Loucy (cell line): ENCODE data around the gene RTBDN.

Experiments
- CTCF ChIP-seq: fragments of 200-600 bp; sonication (generic); conservative IDR thresholded peaks from 2 replicates; pipeline ENCODE4 v1.5.1; 2014; ENCODE audit warnings: mild to moderate bottlenecking, antibody characterized with exemption, low read length
- EZH2phosphoT487 ChIP-seq: fragments of 200-600 bp; IDR thresholded peaks from 2 replicates; pipeline ENCODE4 v1.6.1; 2018; ENCODE audit warnings: antibody characterized with exemption, mild to moderate bottlenecking, moderate library complexity, borderline replicate concordance

DNA sequence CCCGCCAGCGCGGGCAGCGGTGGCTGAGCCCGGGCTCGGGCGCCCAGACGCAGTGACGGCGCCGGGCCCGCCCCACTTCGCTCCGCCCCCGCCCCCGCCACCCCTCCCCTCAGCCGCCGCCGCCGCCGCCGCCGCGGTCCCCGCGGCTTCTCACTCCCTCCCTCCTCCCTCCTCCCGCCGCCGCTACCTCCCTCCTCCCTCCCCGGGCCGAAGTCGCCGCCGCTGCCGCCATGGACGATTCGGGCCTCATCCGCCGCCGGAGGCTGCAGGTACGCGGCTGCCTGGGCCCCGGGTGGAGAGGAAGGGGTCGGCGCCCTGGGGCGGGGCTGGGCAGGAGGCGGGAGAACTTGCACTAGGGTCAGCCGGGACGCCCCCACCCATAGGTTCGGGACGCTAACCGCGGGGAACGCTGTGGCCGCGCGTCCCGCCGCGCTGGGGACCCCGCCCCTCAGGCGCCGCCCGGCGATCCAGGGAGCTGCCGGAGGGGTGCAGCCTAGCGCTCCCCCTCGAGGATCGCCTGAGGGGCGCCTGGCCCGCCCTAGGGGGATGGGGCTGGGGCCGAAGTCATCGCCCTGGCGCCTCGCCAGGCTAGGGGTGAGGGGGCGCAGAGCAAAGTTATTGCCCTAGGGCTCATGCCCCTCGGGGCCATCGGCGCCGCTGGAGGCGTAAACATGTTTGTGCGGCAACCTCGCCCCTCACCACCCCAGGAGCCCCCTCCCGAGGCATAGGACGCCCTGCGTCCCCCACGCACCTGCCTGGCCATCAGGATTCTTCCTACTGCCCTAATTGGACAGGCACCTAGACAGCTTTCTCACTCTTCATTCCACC lies 427 bp downstream of the RTBDN start:
- TF ChIP-seq CTCF: 0 out of 2 replicates have a peak, but pooled peaks have one; percentile 14
- no peak for TF ChIP-seq EZH2phosphoT487
